ENCODE results near the gene CLEC16A.

CLEC16A gene

GRCh38 chr16:11175787-11176341 lies 231.5 kb downstream of the CLEC16A start:
- Mint-ChIP-seq H3K4me3 (peak overlapping the region; percentile 30), H3K4me1 (peaks cover 69% of the 10 kb centered on the region), H3K36me3 (peaks cover 26% of the 10 kb centered on the region), H3K9me3 (no peaks in the 10 kb centered on the region), H3K27ac (peak overlapping the region; percentile 71)
- ATAC-seq (peak; percentile 89), DNase-seq (ENCODE audit: low spot score in 2 of 2) (peak; percentile 22 to 68)

GRCh38 chr16:11177578-11178160 lies 233.3 kb downstream of the CLEC16A start:
- Mint-ChIP-seq H3K36me3 (peaks cover 26% of the 10 kb centered on the region), H3K4me1 (peaks cover 68% of the 10 kb centered on the region), H3K4me3 (no peak overlapping the region), H3K9me3 (no peaks in the 10 kb centered on the region), H3K27ac (peak overlapping the region; percentile 71)
- no peak for DNase-seq (ENCODE audit: low spot score in 2 of 2)
- no peak for ATAC-seq

- no peak for DNase-seq (ENCODE audit: low spot score in 2 of 2)
- no peaks in the 10 kb centered on the region for H3K9me3 Mint-ChIP-seq
- no peak for ATAC-seq
- H3K36me3 Mint-ChIP-seq = peaks cover 26% of the 10 kb centered on the region
- peaks cover 68% of the 10 kb centered on the region for H3K4me1 Mint-ChIP-seq
- H3K4me3 Mint-ChIP-seq = no peak overlapping the region
- H3K27ac Mint-ChIP-seq = peak overlapping the region; percentile 43
Observed at GRCh38 chr16:11178424-11178823, 234.1 kb downstream of the CLEC16A start.

- Mint-ChIP-seq H3K36me3 (peaks cover 17% of the 10 kb centered on the region), H3K9me3 (no peaks in the 10 kb centered on the region), H3K4me3 (no peak overlapping the region), H3K27ac (peak overlapping the region; percentile 80), H3K4me1 (peaks cover 65% of the 10 kb centered on the region)
- DNase-seq (ENCODE audit: low spot score in 2 of 2) (no peak), ATAC-seq (no peak)
Observed at GRCh38 chr16:11179574-11179973, 235.2 kb downstream of the CLEC16A start.

- H3K9me3 Mint-ChIP-seq = no peaks in the 10 kb centered on the region
- DNase-seq (ENCODE audit: low spot score in 2 of 2) = no peak
- H3K36me3 Mint-ChIP-seq = peaks cover 17% of the 10 kb centered on the region
- peak overlapping the region; percentile 80 for H3K27ac Mint-ChIP-seq
- H3K4me1 Mint-ChIP-seq = peaks cover 56% of the 10 kb centered on the region
- peak overlapping the region; percentile 70 for H3K4me3 Mint-ChIP-seq
- ATAC-seq = peak; percentile 29
Observed at GRCh38 chr16:11180489-11180888, 236.1 kb downstream of the CLEC16A start.

- no peak for DNase-seq (ENCODE audit: low spot score in 2 of 2)
- H3K27ac Mint-ChIP-seq = peak overlapping the region; percentile 88
Observed at GRCh38 chr16:11181242-11181898, 237.0 kb downstream of the CLEC16A start.

GRCh38 chr16:11181899-11182279 lies 237.5 kb downstream of the CLEC16A start:
- Mint-ChIP-seq H3K4me3 (peak overlapping the region; percentile 70), H3K4me1 (peaks cover 42% of the 10 kb centered on the region), H3K9me3 (no peaks in the 10 kb centered on the region), H3K36me3 (peaks cover 6% of the 10 kb centered on the region), H3K27ac (peak overlapping the region; percentile 88)
- ATAC-seq = peak; percentile 51
- no peak for DNase-seq (ENCODE audit: low spot score in 2 of 2)

More at GRCh38 chr16:11181242-11181898, 237.0 kb downstream of the CLEC16A start:
- H3K9me3 Mint-ChIP-seq = no peaks in the 10 kb centered on the region
- no peak for ATAC-seq
- H3K4me3 Mint-ChIP-seq = peak overlapping the region; percentile 70
- H3K4me1 Mint-ChIP-seq = peaks cover 47% of the 10 kb centered on the region
- peaks cover 10% of the 10 kb centered on the region for H3K36me3 Mint-ChIP-seq

- peaks cover 7% of the 10 kb centered on the region for H3K36me3 Mint-ChIP-seq
- H3K4me3 Mint-ChIP-seq = peak overlapping the region; percentile 70
- H3K9me3 Mint-ChIP-seq = no peaks in the 10 kb centered on the region
- DNase-seq (ENCODE audit: low spot score in 2 of 2) = no peak
- peak overlapping the region; percentile 88 for H3K27ac Mint-ChIP-seq
- peaks cover 39% of the 10 kb centered on the region for H3K4me1 Mint-ChIP-seq
- no peak for ATAC-seq
Observed at GRCh38 chr16:11182411-11182810, 238.0 kb downstream of the CLEC16A start.

- DNase-seq (ENCODE audit: low spot score in 2 of 2) (no peak), ATAC-seq (peak; percentile 52)
- peak overlapping the region; percentile 20 for H3K4me3 Mint-ChIP-seq
- peaks cover 39% of the 10 kb centered on the region for H3K4me1 Mint-ChIP-seq
- peak overlapping the region; percentile 88 for H3K27ac Mint-ChIP-seq
- H3K36me3 Mint-ChIP-seq = peaks cover 11% of the 10 kb centered on the region
- no peaks in the 10 kb centered on the region for H3K9me3 Mint-ChIP-seq
Observed at GRCh38 chr16:11183035-11183812, 238.9 kb downstream of the CLEC16A start.

- ATAC-seq (no peak), DNase-seq (ENCODE audit: low spot score in 2 of 2) (no peak)
- Mint-ChIP-seq H3K27ac (peak overlapping the region; percentile 88), H3K9me3 (no peaks in the 10 kb centered on the region), H3K36me3 (peaks cover 11% of the 10 kb centered on the region), H3K4me3 (peak overlapping the region; percentile 20), H3K4me1 (peaks cover 44% of the 10 kb centered on the region)
Observed at GRCh38 chr16:11183951-11184350, 239.6 kb downstream of the CLEC16A start.

GRCh38 chr16:11187522-11188023 lies 243.2 kb downstream of the CLEC16A start:
- Mint-ChIP-seq H3K4me1 (peaks cover 36% of the 10 kb centered on the region), H3K27ac (peak overlapping the region; percentile 29), H3K9me3 (no peaks in the 10 kb centered on the region), H3K4me3 (no peak overlapping the region), H3K36me3 (peaks cover 5% of the 10 kb centered on the region)
- no peak for ATAC-seq
- no peak for DNase-seq (ENCODE audit: low spot score in 2 of 2)

- ATAC-seq (no peak), DNase-seq (ENCODE audit: low spot score in 2 of 2) (no peak)
- Mint-ChIP-seq H3K4me1 (peaks cover 23% of the 10 kb centered on the region), H3K36me3 (peaks cover 5% of the 10 kb centered on the region), H3K9me3 (no peaks in the 10 kb centered on the region), H3K27ac (peak overlapping the region; percentile 88), H3K4me3 (no peak overlapping the region)
Observed at GRCh38 chr16:11188801-11189740, 244.7 kb downstream of the CLEC16A start.

- Mint-ChIP-seq H3K36me3 (peaks cover 5% of the 10 kb centered on the region), H3K4me3 (no peak overlapping the region), H3K4me1 (peaks cover 34% of the 10 kb centered on the region), H3K9me3 (no peaks in the 10 kb centered on the region), H3K27ac (peak overlapping the region; percentile 81)
- ATAC-seq = peak; percentile 84
- no peak for DNase-seq (ENCODE audit: low spot score in 2 of 2)
Observed at GRCh38 chr16:11190588-11191560, 246.5 kb downstream of the CLEC16A start.
